ENCODE data around the gene NGEF.
"Not testable (repeated sequence)": the region's sequence is repeated elsewhere in the genome, so short reads cannot be mapped to it uniquely, and the experiment has no call there.

Gene NGEF

GRCh38 chr2:232927793-232928550, 85.1 kb downstream of the NGEF start:
- DNase-seq (ENCODE audit: low read depth, low spot score): no peak

GRCh38 chr2:232927032-232927792, 85.8 kb downstream of the NGEF start:
- no peak for DNase-seq (ENCODE audit: low read depth, low spot score)

- no peak for DNase-seq (ENCODE audit: low read depth, low spot score)
Observed at GRCh38 chr2:232926431-232926939, 86.6 kb downstream of the NGEF start.

GRCh38 chr2:232925821-232926156, 87.3 kb downstream of the NGEF start:
- no peak for DNase-seq (ENCODE audit: low read depth, low spot score)

GRCh38 chr2:232925153-232925820, 87.8 kb downstream of the NGEF start:
- DNase-seq (ENCODE audit: low read depth, low spot score): no peak

- no peak for DNase-seq (ENCODE audit: low read depth, low spot score)
Observed at GRCh38 chr2:232924433-232924832, 88.6 kb downstream of the NGEF start.

- no peak for DNase-seq (ENCODE audit: low read depth, low spot score)
Observed at GRCh38 chr2:232920760-232921159, 92.3 kb downstream of the NGEF start.

GRCh38 chr2:232920055-232920454, 93.0 kb downstream of the NGEF start:
- no peak for DNase-seq (ENCODE audit: low read depth, low spot score)

GRCh38 chr2:232919141-232919540, 93.9 kb downstream of the NGEF start:
- no peak for DNase-seq (ENCODE audit: low read depth, low spot score)

- no peak for DNase-seq (ENCODE audit: low read depth, low spot score)
Observed at GRCh38 chr2:232913903-232914302, 99.2 kb downstream of the NGEF start.

- no peak for DNase-seq (ENCODE audit: low read depth, low spot score)
Observed at GRCh38 chr2:232911712-232912277, 101.3 kb downstream of the NGEF start.

GRCh38 chr2:232910376-232910775, 102.7 kb downstream of the NGEF start:
- no peak for DNase-seq (ENCODE audit: low read depth, low spot score)

GRCh38 chr2:232908695-232909094, 104.4 kb downstream of the NGEF start:
- no peak for DNase-seq (ENCODE audit: low read depth, low spot score)

GRCh38 chr2:232907718-232908085, 105.4 kb downstream of the NGEF start:
- DNase-seq (ENCODE audit: low read depth, low spot score): not testable (repeated sequence)

- not testable (repeated sequence) for DNase-seq (ENCODE audit: low read depth, low spot score)
Observed at GRCh38 chr2:232906867-232907717, 106.0 kb downstream of the NGEF start.

GRCh38 chr2:232903989-232904388, 109.1 kb downstream of the NGEF start:
- DNase-seq (ENCODE audit: low read depth, low spot score): no peak

- no peak for DNase-seq (ENCODE audit: low read depth, low spot score)
Observed at GRCh38 chr2:232901736-232902578, 111.1 kb downstream of the NGEF start.

GRCh38 chr2:232900811-232901735, 112.0 kb downstream of the NGEF start:
- no peak for DNase-seq (ENCODE audit: low read depth, low spot score)
